Measurements from ENCODE around the gene ZMYND10.

- no peak for TF ChIP-seq CTCF (conservative IDR thresholded peaks at IDR 0.05; ENCODE audit: low read length)
- no peak for TF ChIP-seq EZH2phosphoT487 (IDR thresholded peaks at IDR 0.05; ENCODE audit: borderline replicate concordance, low read depth, low read length)
These were observed 23.0 kb downstream of the ZMYND10 start, which contains the start of gene HYAL2 for GRCh38 chr3:50322386-50323091.

All from OCI-LY7 (cell line).